NCI-H748 (cell line): Measurements from ENCODE around the gene RGS12.

ENCODE experiments used
- DNase-seq: peaks from one replicate; lab custom pipeline; 2025; ENCODE audit not compliant: unreplicated experiment; lab: John Stamatoyannopoulos, UW

Gene RGS12

DNA sequence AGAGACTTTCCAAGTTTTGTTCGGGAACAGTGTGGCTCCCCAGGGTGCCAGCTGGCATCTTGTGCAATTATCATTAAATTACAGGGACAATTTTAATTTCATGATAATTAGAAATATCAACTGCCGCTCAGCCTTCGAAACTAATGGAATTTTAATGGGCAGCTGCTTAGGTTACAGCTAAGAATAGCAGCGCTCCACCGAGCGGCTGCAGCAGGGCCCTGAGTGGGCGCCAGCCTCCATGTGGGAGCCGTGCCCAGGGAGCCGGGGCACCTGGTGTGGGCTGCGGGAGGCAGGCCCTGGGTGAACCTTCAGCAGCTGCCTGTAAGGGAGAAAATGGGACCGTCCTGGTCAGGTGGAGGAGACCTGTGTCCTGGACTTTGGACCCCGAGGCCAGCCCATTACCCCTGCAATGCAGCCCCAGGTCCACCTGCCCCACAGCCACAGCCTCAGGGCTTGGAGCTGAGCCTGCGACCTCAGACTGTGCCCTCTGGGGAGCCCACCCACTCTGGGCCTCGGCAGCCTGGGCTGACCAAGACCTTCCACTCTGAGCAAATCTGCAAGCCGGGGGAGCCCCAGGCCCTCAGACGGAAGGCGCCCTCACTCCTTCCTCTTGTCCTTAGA, 22.7 kb upstream of the RGS12 start:
- DNase-seq, result no peak

GRCh38 chr4:3271131-3271530, 21.7 kb upstream of the RGS12 start:
- DNase-seq, result no peak

GRCh38 chr4:3276986-3277385, 15.8 kb upstream of the RGS12 start:
- no peak for DNase-seq

- DNase-seq, result no peak
These were observed 12.4 kb upstream of the RGS12 start for GRCh38 chr4:3280466-3280865.

DNA sequence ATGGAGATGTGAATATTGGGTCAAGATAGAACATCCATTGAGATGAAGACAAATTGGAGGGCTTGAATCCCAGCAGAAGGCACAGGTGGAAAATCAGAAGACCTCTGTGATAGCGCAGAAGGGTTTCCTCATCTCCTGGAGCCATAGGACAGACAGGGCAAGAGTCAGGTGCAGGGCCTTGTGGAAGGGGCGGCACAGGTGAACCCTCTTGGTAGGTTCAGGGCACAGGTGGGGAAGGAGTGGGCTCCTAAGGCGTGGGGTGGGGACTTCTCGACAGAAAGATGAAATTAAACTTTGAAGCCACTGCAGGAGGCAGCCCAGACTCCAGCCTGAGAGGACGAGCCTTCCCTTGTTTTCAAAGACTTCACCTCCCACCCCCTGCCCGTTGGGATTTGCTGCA, 9.3 kb upstream of the RGS12 start:
- no peak for DNase-seq

DNA sequence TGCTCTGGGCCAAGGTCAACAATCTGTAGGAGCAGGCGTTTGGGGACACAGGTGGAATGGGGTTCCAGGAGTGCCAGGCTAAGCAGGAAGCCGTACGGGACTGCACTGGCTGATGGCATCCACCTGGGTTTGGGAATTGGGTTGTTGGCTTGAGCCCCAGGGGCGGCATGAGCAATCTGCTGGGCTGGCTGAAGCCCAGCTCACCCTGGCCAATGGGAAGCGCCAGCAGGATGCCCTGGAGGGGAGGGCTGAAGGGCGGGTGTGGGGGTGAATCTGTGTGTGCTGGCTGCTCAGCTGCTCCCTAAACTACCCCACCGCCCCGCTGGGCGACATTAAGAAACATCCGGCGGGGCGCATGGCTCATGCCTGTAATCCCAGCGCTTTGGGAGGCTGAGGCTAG, 8.9 kb upstream of the RGS12 start:
- DNase-seq, result no peak

GRCh38 chr4:3284734-3285557, 7.9 kb upstream of the RGS12 start:
- no peak for DNase-seq

DNA sequence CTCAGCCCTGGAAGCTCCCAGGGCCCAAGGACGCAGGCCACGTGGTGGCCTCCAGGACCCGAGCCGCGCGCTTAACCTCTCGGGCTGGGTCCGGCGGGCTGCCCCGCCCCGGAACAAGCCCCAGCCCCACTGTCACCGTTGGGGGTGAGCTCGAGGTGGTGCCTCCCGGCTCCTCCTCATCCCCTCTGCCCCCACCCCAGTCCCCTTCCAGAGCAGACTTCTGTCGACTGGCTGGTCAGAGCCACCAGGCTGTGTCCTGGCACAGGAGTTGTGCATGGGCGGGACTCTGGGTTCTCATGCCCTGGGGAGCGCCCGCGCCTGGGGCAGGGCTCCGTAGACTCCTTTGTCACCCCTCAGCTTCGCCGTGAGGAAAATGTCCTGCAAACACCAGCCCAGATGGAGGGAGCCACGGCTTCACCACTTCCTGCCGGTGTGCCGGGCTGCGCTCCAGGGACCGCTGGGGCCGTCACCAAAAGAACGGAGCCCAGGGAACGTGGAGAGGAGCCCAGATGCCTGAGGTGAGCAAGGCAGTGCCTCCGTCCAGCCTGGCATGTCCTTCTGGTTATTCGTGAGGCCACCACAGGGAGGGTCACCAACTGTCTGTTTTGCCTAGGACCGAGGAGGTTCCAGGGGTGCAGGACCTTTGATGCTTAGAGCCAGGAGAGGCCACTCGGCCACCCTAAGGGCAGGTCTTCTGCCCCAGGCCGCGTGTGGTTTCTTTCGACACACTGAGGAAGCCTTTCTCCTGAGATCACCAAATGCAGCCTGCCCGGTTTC, 7.1 kb upstream of the RGS12 start:
- no peak for DNase-seq

DNA sequence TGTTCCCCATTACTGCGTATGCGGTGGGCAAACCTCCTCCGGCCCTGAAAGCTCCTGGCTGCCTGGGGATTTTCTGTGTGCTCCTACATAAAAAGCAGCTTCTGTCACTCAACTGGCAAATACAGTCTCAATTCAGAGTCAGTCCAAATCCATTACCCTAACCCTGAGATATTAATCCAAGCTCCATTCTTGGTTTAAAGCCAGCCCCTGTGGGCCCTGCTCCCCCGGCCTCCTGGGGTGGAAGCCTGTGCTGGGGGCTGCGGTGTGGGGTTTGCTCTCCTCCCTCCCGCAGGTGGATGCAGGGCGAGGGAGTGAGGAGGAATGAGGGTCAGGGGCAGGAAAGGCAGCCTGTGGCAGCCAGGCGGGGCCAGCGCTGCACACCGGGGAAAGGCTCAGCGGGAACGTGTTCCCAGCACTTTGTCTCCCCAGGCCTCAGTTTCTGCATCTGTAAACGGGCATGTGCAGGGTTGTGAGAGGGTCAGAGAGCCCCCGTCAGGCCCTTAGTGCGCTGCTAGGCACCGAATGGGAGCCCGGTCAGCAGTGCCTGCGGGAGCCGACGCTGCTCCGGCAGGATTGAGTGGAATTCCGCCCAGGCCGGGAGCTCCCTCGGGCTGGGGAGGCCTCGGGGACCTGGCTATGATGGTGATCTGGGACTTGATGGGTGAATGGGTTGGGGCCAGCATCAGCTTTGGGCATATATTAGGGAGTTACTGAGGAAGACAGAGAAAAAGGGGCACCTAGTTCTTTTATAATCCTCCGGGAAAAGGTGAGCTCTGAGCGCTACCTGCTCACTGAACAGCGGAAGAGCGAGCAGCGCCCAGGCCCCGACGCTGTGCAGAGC, 6.3 kb upstream of the RGS12 start:
- no peak for DNase-seq

GRCh38 chr4:3287271-3287971, 5.4 kb upstream of the RGS12 start:
- no peak for DNase-seq

DNA sequence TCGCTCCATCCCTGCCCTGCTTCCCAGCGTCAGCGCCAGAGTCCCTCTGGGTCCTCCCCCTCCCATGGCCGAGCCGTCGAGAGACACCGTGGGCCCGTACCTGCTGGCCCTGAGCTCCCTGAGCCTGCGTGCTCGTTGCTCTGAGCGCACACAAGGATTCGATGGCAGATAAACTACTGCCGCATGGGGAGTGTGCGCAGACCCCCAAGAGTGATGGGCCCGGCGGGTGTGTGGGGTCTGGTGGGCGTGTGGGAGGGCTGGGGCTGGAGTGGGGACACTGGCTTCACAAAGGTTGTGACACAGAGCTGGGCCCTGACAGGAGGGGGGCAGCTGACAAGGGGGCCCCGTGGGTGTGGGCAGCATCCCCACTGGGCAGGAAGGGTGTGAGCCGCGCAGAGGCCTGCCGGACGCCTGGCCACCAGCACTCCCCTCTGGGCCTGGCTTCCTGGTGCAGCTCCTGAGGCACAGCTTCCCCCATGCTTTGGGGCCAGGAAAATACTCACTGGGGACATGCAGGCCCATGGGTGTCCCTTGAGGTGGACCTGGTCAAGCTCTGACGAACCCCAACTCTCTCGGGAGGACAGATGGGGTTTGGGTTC, 4.8 kb upstream of the RGS12 start:
- DNase-seq, result no peak

DNA sequence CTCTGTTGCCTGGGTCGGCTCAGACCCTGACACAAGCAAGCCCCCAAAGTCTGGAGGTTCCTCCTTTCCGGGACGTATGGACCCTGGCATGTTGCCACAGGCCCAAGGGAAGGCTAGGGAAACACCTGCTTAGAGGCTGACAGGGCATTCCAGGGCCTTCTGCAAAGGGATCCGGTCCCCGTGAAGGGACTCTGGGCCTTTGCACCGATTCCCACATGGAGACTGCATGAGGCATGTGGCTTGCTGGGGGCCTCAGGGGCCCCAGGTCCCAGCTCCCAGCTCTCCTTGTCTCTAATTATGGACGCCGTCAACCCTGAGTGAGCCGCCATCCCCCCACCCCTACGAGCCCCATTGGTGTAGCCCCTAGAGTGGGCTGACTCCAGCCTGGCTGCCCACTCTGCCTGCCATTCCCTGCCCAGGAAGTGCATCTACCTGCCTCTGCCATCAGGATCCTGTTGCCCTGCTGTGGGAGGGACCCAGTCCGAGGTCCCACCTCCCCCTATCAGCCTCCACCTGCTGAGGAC, 4.2 kb upstream of the RGS12 start:
- DNase-seq, result no peak

GRCh38 chr4:3290476-3290875, 2.3 kb upstream of the RGS12 start:
- DNase-seq, result no peak

GRCh38 chr4:3290889-3291321, 1.9 kb upstream of the RGS12 start:
- DNase-seq, result no peak

- DNase-seq, result peak; percentile 44
These were observed 1.3 kb upstream of the RGS12 start for GRCh38 chr4:3291411-3291968.

DNA sequence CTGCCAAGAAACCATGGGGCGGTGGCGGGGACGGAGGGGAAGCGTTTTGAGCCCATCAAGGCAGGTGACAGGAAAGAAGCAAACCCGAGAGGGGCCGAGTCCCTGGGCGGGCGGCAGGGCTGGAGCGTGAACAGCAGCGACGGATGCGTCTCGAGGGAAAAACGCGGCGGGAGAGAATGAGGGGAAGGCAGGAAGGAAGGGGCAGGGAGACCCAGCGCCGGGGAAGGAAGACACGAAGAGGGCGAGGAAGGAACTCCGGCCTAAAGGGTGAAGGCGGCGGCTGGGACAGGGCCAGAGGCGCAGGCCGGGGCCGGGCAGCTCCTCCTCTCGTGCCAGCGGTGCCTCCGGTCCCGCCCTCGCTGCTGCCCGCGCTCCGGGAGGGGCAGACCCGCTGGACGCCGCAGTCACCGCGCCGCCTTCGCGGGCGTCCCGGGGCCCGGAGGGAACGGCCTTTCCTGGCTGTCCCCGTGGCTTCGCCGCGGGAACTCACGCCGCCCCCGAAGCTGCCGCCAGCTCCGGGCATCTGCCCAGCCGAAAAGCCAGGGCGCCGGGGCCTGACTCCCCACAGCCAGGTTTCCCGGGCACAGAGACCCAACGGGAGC, 751 bp upstream of the RGS12 start:
- DNase-seq, result peak; percentile 44

DNA sequence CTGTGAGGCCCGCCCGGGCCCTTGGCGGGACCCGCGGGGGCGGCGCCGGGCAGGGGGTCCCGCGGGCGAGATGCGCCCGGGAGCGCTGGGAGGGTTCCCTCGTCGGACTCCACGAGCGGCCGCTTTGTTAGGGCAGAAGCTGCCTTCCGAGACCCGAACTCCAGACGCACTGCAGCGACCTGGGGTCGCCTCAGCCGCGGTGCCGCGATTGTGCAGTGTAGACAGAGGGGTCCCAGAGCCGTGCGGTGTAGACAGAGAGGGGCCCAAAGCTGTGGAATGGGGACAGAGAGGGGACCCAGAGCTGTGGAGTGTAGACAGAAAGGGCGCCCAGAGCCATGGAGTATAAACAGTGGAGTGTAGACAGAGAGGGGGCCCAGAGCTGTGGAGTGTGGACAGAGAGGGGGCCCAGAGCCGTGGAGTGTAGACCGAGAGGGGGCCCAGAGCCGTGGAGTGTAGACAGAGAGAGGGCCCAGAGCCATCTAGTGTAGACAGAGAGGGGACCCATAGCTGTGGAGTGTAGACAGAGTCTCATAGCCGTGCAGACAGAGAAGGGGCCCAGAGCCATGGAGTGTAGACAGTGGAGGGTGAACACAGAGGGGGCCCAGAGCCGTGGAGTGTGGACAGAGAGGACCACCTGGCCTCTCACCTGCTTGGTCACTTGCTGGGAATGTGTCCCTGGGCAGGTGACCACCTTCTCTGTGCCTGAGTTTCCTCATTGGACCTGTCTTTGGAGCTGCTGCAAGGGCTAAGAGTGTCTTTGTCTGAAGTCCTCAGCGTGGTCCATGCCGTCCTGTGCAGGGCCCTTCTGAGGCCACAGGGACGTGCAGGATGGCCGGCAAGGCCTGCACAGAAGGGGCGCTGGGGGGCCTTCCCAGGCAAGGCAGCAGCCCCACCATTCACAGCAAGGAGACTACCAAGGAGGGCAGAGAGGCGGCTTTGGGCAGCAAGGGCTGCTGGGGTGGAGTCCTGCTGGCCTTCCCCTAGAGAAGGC, 875 bp downstream of the RGS12 start:
- DNase-seq, result no peak
